ENCODE data around the gene UPK1B.

The UPK1B gene

DNA sequence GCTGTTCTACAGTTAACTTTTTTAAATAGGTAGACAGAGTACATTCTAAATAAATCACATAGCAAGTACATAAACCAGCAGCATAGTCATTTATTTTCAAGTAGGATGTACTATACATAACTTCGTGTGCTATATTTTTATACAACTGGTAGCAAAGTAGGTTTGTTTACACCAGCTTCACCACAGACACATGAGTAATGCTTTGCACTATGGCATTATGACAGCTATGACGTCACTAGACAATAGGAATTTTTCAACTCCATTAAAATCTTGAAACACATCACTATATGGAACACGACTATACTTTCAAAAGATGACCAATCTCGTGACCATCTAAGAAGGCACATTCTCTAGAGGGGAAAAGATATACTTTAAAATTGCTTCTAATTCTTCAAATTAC is 23.9 kb upstream of the UPK1B start:
- no peak overlapping the region for H3K4me2 ChIP-seq (ENCODE audit: low read depth, low read length)
- no peaks in the 10 kb centered on the region for H3F3A ChIP-seq (ENCODE audit: insufficient read depth, low read length)
- no peak for DNase-seq
- no peaks in the 10 kb centered on the region for H3K4me1 ChIP-seq (ENCODE audit: low read length)
- H3K27me3 ChIP-seq (replicated peaks; ENCODE audit: insufficient read depth, low read length), result no peaks in the 10 kb centered on the region
- no peak overlapping the region for H3K9ac ChIP-seq (ENCODE audit: low read length)
- H3K27ac ChIP-seq (ENCODE audit: low read length), result no peak overlapping the region
- H3K9me3 ChIP-seq (replicated peaks; ENCODE audit: insufficient read depth, low read length), result no peaks in the 10 kb centered on the region
- H3K79me2 ChIP-seq (ENCODE audit: low read length), result no peaks in the 10 kb centered on the region
- no peak overlapping the region for H2AFZ ChIP-seq (ENCODE audit: low read length)
- H3K9me2 ChIP-seq (replicated peaks; ENCODE audit: insufficient read depth, low read length), result no peaks in the 10 kb centered on the region
- TF ChIP-seq EZH2 (optimal IDR thresholded peaks at IDR 0.05; ENCODE audit: low read depth, low read length) (no peak), EZH2phosphoT487 (IDR thresholded peaks at IDR 0.05; ENCODE audit: low read length) (no peak)
- TF ChIP-seq, protein P1, sequence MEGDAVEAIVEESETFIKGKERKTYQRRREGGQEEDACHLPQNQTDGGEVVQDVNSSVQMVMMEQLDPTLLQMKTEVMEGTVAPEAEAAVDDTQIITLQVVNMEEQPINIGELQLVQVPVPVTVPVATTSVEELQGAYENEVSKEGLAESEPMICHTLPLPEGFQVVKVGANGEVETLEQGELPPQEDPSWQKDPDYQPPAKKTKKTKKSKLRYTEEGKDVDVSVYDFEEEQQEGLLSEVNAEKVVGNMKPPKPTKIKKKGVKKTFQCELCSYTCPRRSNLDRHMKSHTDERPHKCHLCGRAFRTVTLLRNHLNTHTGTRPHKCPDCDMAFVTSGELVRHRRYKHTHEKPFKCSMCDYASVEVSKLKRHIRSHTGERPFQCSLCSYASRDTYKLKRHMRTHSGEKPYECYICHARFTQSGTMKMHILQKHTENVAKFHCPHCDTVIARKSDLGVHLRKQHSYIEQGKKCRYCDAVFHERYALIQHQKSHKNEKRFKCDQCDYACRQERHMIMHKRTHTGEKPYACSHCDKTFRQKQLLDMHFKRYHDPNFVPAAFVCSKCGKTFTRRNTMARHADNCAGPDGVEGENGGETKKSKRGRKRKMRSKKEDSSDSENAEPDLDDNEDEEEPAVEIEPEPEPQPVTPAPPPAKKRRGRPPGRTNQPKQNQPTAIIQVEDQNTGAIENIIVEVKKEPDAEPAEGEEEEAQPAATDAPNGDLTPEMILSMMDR (IDR thresholded peaks at IDR 0.05; ENCODE audit: low read length), result no peak
- H4K20me1 ChIP-seq (ENCODE audit: insufficient read depth, low read length), result no peaks in the 10 kb centered on the region
- H3K4me3 ChIP-seq (ENCODE audit: low read length), result no peak overlapping the region
- H3K36me3 ChIP-seq (replicated peaks; ENCODE audit: insufficient read depth, low read length), result no peaks in the 10 kb centered on the region

DNA sequence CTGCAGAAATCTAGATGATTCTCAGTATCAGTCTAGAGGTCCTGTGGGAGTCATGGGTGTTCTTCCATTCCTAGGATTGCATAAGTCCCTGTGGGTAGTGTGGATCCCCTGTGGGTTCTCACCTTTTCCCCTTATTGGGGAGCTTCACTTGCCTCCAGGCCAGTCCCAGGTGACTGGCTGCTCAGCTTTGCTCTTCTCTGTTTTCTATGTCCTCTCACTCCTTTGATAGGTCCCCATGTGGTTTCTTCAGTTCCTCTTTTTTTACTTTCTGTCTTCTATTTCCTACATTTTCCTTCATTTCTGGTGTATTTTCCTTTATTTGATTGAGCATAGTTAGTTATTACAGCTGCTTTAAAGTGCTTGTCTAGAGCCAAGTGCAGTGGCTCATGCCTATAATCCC is 16.5 kb upstream of the UPK1B start:
- no peak for DNase-seq
- H3K4me3 ChIP-seq (ENCODE audit: low read length), result no peak overlapping the region
- no peak overlapping the region for H3K9ac ChIP-seq (ENCODE audit: low read length)
- H3K9me2 ChIP-seq (replicated peaks; ENCODE audit: insufficient read depth, low read length), result no peaks in the 10 kb centered on the region
- TF ChIP-seq, protein P1 (IDR thresholded peaks at IDR 0.05; ENCODE audit: low read length), result no peak
- TF ChIP-seq EZH2 (optimal IDR thresholded peaks at IDR 0.05; ENCODE audit: low read depth, low read length), result no peak
- no peak for TF ChIP-seq EZH2phosphoT487 (IDR thresholded peaks at IDR 0.05; ENCODE audit: low read length)
- H2AFZ ChIP-seq (ENCODE audit: low read length), result no peak overlapping the region
- H3K36me3 ChIP-seq (replicated peaks; ENCODE audit: insufficient read depth, low read length), result no peaks in the 10 kb centered on the region
- no peaks in the 10 kb centered on the region for H3K9me3 ChIP-seq (replicated peaks; ENCODE audit: insufficient read depth, low read length)
- H3K4me2 ChIP-seq (ENCODE audit: low read depth, low read length), result no peak overlapping the region
- no peaks in the 10 kb centered on the region for H3K27me3 ChIP-seq (replicated peaks; ENCODE audit: insufficient read depth, low read length)
- H3K79me2 ChIP-seq (ENCODE audit: low read length), result no peaks in the 10 kb centered on the region
- H3K4me1 ChIP-seq (ENCODE audit: low read length), result no peaks in the 10 kb centered on the region
- no peaks in the 10 kb centered on the region for H3F3A ChIP-seq (ENCODE audit: insufficient read depth, low read length)
- no peaks in the 10 kb centered on the region for H4K20me1 ChIP-seq (ENCODE audit: insufficient read depth, low read length)
- H3K27ac ChIP-seq (ENCODE audit: low read length), result no peak overlapping the region

DNA sequence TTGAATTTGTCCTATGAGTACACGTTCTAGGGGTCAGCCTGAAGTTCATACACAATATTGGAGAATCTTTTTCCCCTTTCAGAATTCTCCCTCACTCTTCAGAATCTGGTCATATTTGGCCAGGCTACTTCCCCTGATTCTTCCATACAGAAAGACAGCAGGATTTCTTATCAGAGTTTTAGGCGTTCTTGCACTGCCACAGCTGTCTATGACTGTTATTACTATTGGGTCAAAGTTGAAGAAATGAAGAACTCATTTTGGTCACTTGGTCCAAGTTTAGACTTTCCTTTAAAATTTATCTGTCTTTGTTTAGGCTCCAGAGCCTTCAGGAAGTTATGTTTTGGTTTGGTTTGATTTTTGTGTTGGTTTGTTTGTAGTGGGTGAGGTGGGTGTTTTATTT is 15.4 kb upstream of the UPK1B start:
- no peaks in the 10 kb centered on the region for H3K79me2 ChIP-seq (ENCODE audit: low read length)
- no peaks in the 10 kb centered on the region for H3K9me3 ChIP-seq (replicated peaks; ENCODE audit: insufficient read depth, low read length)
- H4K20me1 ChIP-seq (ENCODE audit: insufficient read depth, low read length), result no peaks in the 10 kb centered on the region
- TF ChIP-seq EZH2phosphoT487 (IDR thresholded peaks at IDR 0.05; ENCODE audit: low read length), result no peak
- no peak for TF ChIP-seq EZH2 (optimal IDR thresholded peaks at IDR 0.05; ENCODE audit: low read depth, low read length)
- TF ChIP-seq, protein P1 (IDR thresholded peaks at IDR 0.05; ENCODE audit: low read length), result no peak
- H3K4me2 ChIP-seq (ENCODE audit: low read depth, low read length), result no peak overlapping the region
- no peaks in the 10 kb centered on the region for H3K36me3 ChIP-seq (replicated peaks; ENCODE audit: insufficient read depth, low read length)
- H3K4me3 ChIP-seq (ENCODE audit: low read length), result no peak overlapping the region
- no peak overlapping the region for H2AFZ ChIP-seq (ENCODE audit: low read length)
- no peaks in the 10 kb centered on the region for H3K4me1 ChIP-seq (ENCODE audit: low read length)
- no peaks in the 10 kb centered on the region for H3K27me3 ChIP-seq (replicated peaks; ENCODE audit: insufficient read depth, low read length)
- no peak for DNase-seq
- H3F3A ChIP-seq (ENCODE audit: insufficient read depth, low read length), result no peaks in the 10 kb centered on the region
- H3K27ac ChIP-seq (ENCODE audit: low read length), result no peak overlapping the region
- H3K9me2 ChIP-seq (replicated peaks; ENCODE audit: insufficient read depth, low read length), result no peaks in the 10 kb centered on the region
- no peak overlapping the region for H3K9ac ChIP-seq (ENCODE audit: low read length)

All from MM.1S (cell line).